Subcutaneous abdominal adipose tissue (tissue), 5 donors: ENCODE results near the gene COPE.
"Not testable (repeated sequence)": the region's sequence is repeated elsewhere in the genome, so short reads cannot be mapped to it uniquely, and the experiment has no call there.

ENCODE experiments used
- H3K27ac ChIP-seq: one replicate; pipeline ENCODE4 v1.7.0; 2013; ENCODE audit warnings: low read depth, mild to moderate bottlenecking, inconsistent platforms, low read length, moderate library complexity
- H3K27me3 ChIP-seq, 5 donors: one replicate each; pipeline ENCODE4 v1.7.0; 2013; ENCODE audit warnings: low read length in 5 of 5, inconsistent platforms in 1 of 5; ENCODE audit not compliant: control insufficient read depth in 5 of 5, insufficient read depth in 4 of 5
- H3K36me3 ChIP-seq, 5 donors: one replicate each; pipeline ENCODE4 v1.7.0; 2013; ENCODE audit warnings: low read length in 5 of 5; ENCODE audit not compliant: control insufficient read depth in 5 of 5, insufficient read depth in 5 of 5
- H3K4me1 ChIP-seq, 5 donors: one replicate each; pipeline ENCODE4 v1.7.0; 2013; ENCODE audit warnings: low read length in 5 of 5, mild to moderate bottlenecking in 3 of 5, moderate library complexity in 1 of 5; ENCODE audit not compliant: control insufficient read depth in 5 of 5, insufficient read depth in 5 of 5
- H3K4me3 ChIP-seq, 5 donors: one replicate each; pipeline ENCODE4 v1.7.0; 2013; ENCODE audit warnings: low read length in 5 of 5, low read depth in 1 of 5
- H3K9ac ChIP-seq, 5 donors: one replicate each; pipeline ENCODE4 v1.7.0; 2013; ENCODE audit warnings: low read length in 5 of 5, mild to moderate bottlenecking in 4 of 5, moderate library complexity in 3 of 5
- H3K9me3 ChIP-seq, 5 donors: one replicate each; pipeline ENCODE4 v1.7.0; 2013; ENCODE audit warnings: low read length in 5 of 5; ENCODE audit not compliant: control insufficient read depth in 5 of 5
- donor health status: healthy.
- donor health status: healthy.
- donor health status: healthy.
- donor health status: healthy.
- donor health status: healthy.

The COPE gene

GRCh38 chr19:18919086-18919899 is at the start of gene COPE, which contains the start of gene DDX49:
Gene COPE (minus strand): TSS chr19:18919387. CDS start chr19:18919348, 39 bp downstream.
Gene DDX49 (plus strand): TSS chr19:18919715. CDS start chr19:18919742, 27 bp downstream.
- no peaks in the 10 kb centered on the region for H3K9me3 ChIP-seq
- H3K36me3 ChIP-seq, result peaks cover 0 to 45% (median 36%) of the 10 kb centered on the region in 5 donors
- H3K27me3 ChIP-seq, result peaks cover 0 to 4% (median 0%) of the 10 kb centered on the region in 5 donors
- peak within 1 kb of the TSS; percentile 79 to 99 (median 96) for H3K9ac ChIP-seq
- peak within 1 kb of the TSS; percentile 98 for H3K27ac ChIP-seq
- peak within 1 kb of the TSS; percentile 95 to 99 (median 97) for H3K4me3 ChIP-seq
- H3K4me1 ChIP-seq, result peaks cover 10 to 29% (median 24%) of the 10 kb centered on the region in 5 donors

- Histone ChIP-seq H3K4me1 (peaks cover 3 to 21% (median 20%) of the 10 kb centered on the region in 5 donors), H3K36me3 (no peaks in the 10 kb centered on the region), H3K27ac (peak overlapping the region; percentile 67), H3K9ac (peak overlapping the region in 2 of 5 donors; percentile 19 to 23), H3K4me3 (peak overlapping the region in 1 of 5 donors; percentile 12), H3K9me3 (no peaks in the 10 kb centered on the region), H3K27me3 (no peaks in the 10 kb centered on the region)
Measured at GRCh38 chr19:18967358-18968146, 48.4 kb upstream of the COPE start.

GRCh38 chr19:18966307-18966706 is 47.1 kb upstream of the COPE start:
- Histone ChIP-seq H3K27me3 (peaks cover 4 to 11% (median 7%) of the 10 kb centered on the region in 5 donors), H3K27ac (no peak overlapping the region), H3K4me1 (peaks cover 3 to 14% (median 13%) of the 10 kb centered on the region in 5 donors), H3K36me3 (no peaks in the 10 kb centered on the region), H3K4me3 (no peak overlapping the region), H3K9ac (peak overlapping the region in 1 of 5 donors; percentile 40), H3K9me3 (no peaks in the 10 kb centered on the region)

- no peak overlapping the region for H3K27ac ChIP-seq
- peaks cover 3 to 9% (median 8%) of the 10 kb centered on the region in 5 donors for H3K4me1 ChIP-seq
- no peaks in the 10 kb centered on the region for H3K36me3 ChIP-seq
- H3K4me3 ChIP-seq, result no peak overlapping the region
- H3K27me3 ChIP-seq, result peaks cover 4 to 12% (median 7%) of the 10 kb centered on the region in 5 donors
- H3K9me3 ChIP-seq, result no peaks in the 10 kb centered on the region
- H3K9ac ChIP-seq, result no peak overlapping the region
Measured at GRCh38 chr19:18964121-18964520, 44.9 kb upstream of the COPE start.

- no peak overlapping the region for H3K9ac ChIP-seq
- no peaks in the 10 kb centered on the region for H3K9me3 ChIP-seq
- peaks cover 4 to 12% (median 7%) of the 10 kb centered on the region in 5 donors for H3K27me3 ChIP-seq
- H3K4me1 ChIP-seq, result no peaks in the 10 kb centered on the region
- H3K27ac ChIP-seq, result no peak overlapping the region
- no peak overlapping the region for H3K4me3 ChIP-seq
- no peaks in the 10 kb centered on the region for H3K36me3 ChIP-seq
Measured at GRCh38 chr19:18961767-18962620, 42.8 kb upstream of the COPE start.

GRCh38 chr19:18960370-18960769 is 41.2 kb upstream of the COPE start:
- Histone ChIP-seq H3K4me1 (no peaks in the 10 kb centered on the region), H3K9ac (no peak overlapping the region), H3K4me3 (no peak overlapping the region), H3K36me3 (no peaks in the 10 kb centered on the region), H3K27me3 (peaks cover 4 to 12% (median 7%) of the 10 kb centered on the region in 5 donors), H3K9me3 (no peaks in the 10 kb centered on the region), H3K27ac (no peak overlapping the region)

- Histone ChIP-seq H3K27ac (no peak overlapping the region), H3K9me3 (no peaks in the 10 kb centered on the region), H3K4me3 (no peak overlapping the region), H3K27me3 (no peaks in the 10 kb centered on the region), H3K9ac (no peak overlapping the region), H3K36me3 (no peaks in the 10 kb centered on the region), H3K4me1 (peaks cover 0 to 4% (median 0%) of the 10 kb centered on the region in 5 donors)
Measured at GRCh38 chr19:18955042-18955441, 35.9 kb upstream of the COPE start.

- no peak overlapping the region for H3K4me3 ChIP-seq
- no peak overlapping the region for H3K9ac ChIP-seq
- no peak overlapping the region for H3K27ac ChIP-seq
- H3K9me3 ChIP-seq, result no peaks in the 10 kb centered on the region
- H3K36me3 ChIP-seq, result no peaks in the 10 kb centered on the region
- no peaks in the 10 kb centered on the region for H3K27me3 ChIP-seq
- peaks cover 0 to 4% (median 0%) of the 10 kb centered on the region in 5 donors for H3K4me1 ChIP-seq
Measured at GRCh38 chr19:18954094-18954493, 34.9 kb upstream of the COPE start.

GRCh38 chr19:18952364-18953003 is 33.3 kb upstream of the COPE start:
- H3K9me3 ChIP-seq, H3K9ac ChIP-seq, H3K36me3 ChIP-seq, H3K27me3 ChIP-seq, H3K4me3 ChIP-seq, H3K4me1 ChIP-seq, H3K27ac ChIP-seq: not testable (repeated sequence)
